ENCODE data around the gene TRIM72.
"Not testable (repeated sequence)": the region's sequence is repeated elsewhere in the genome, so short reads cannot be mapped to it uniquely, and the experiment has no call there.

Gene TRIM72

GRCh38 chr16:31190818-31191444 lies 23.0 kb upstream of the TRIM72 start:
- no peak for DNase-seq (ENCODE audit: low spot score)

GRCh38 chr16:31191697-31192428 lies 22.1 kb upstream of the TRIM72 start:
- no peak for DNase-seq (ENCODE audit: low spot score)

GRCh38 chr16:31192856-31193642 lies 20.9 kb upstream of the TRIM72 start:
- no peak for DNase-seq (ENCODE audit: low spot score)

GRCh38 chr16:31193874-31194273 lies 20.0 kb upstream of the TRIM72 start:
- DNase-seq (ENCODE audit: low spot score), result no peak

GRCh38 chr16:31194898-31195297 lies 19.0 kb upstream of the TRIM72 start:
- no peak for DNase-seq (ENCODE audit: low spot score)

- not testable (repeated sequence) for DNase-seq (ENCODE audit: low spot score)
These were observed 18.1 kb upstream of the TRIM72 start for GRCh38 chr16:31195861-31196260.

GRCh38 chr16:31196324-31197088 lies 17.4 kb upstream of the TRIM72 start:
- no peak for DNase-seq (ENCODE audit: low spot score)

- no peak for DNase-seq (ENCODE audit: low spot score)
These were observed 15.6 kb upstream of the TRIM72 start for GRCh38 chr16:31198207-31198882.

GRCh38 chr16:31199430-31200041 lies 14.4 kb upstream of the TRIM72 start:
- no peak for DNase-seq (ENCODE audit: low spot score)

- not testable (repeated sequence) for DNase-seq (ENCODE audit: low spot score)
These were observed 13.8 kb upstream of the TRIM72 start for GRCh38 chr16:31200111-31200510.

- DNase-seq (ENCODE audit: low spot score), result peak; percentile 50
These were observed 12.9 kb upstream of the TRIM72 start for GRCh38 chr16:31200821-31201568.

- DNase-seq (ENCODE audit: low spot score), result no peak
These were observed 12.1 kb upstream of the TRIM72 start for GRCh38 chr16:31201582-31202413.

- no peak for DNase-seq (ENCODE audit: low spot score)
These were observed 11.2 kb upstream of the TRIM72 start, which contains the start of gene PYCARD for GRCh38 chr16:31202414-31203375. TSS of gene PYCARD (minus strand) at chr16:31202760. CDS start at chr16:31202690, 70 bp downstream.

- DNase-seq (ENCODE audit: low spot score), result no peak
These were observed 8.8 kb upstream of the TRIM72 start for GRCh38 chr16:31204871-31205666.

- DNase-seq (ENCODE audit: low spot score), result no peak
These were observed 7.1 kb upstream of the TRIM72 start for GRCh38 chr16:31206776-31207175.

GRCh38 chr16:31213342-31213741 lies 577 bp upstream of the TRIM72 start:
- DNase-seq (ENCODE audit: low spot score), result no peak

GRCh38 chr16:31214708-31215286 lies 878 bp downstream of the TRIM72 start:
- no peak for DNase-seq (ENCODE audit: low spot score)
